HG02798 (cell line): ENCODE data around the gene IBA57.

Experiments used
- ATAC-seq: cut with Tn5 transposase; IDR thresholded peaks from one replicate; pipeline ENCODE4 v1.9.1; 2021; ENCODE audit warnings: mild to moderate bottlenecking; ENCODE audit not compliant: unreplicated experiment, poor library complexity

Gene IBA57

GRCh38 chr1:228144193-228144992 is 21.2 kb upstream of the IBA57 start:
- no peak for ATAC-seq

GRCh38 chr1:228144993-228145343 is 20.6 kb upstream of the IBA57 start:
- ATAC-seq, result no peak

GRCh38 chr1:228145463-228146416 is 19.9 kb upstream of the IBA57 start:
- ATAC-seq, result no peak

GRCh38 chr1:228146417-228147150 is 19.0 kb upstream of the IBA57 start:
- no peak for ATAC-seq

GRCh38 chr1:228147151-228147693 is 18.4 kb upstream of the IBA57 start:
- ATAC-seq, result no peak

GRCh38 chr1:228147768-228148167 is 17.8 kb upstream of the IBA57 start:
- ATAC-seq, result no peak

- no peak for ATAC-seq
These were observed 17.3 kb upstream of the IBA57 start for GRCh38 chr1:228148196-228148861.

GRCh38 chr1:228148935-228149405 is 16.6 kb upstream of the IBA57 start:
- ATAC-seq, result no peak

- no peak for ATAC-seq
These were observed 16.0 kb upstream of the IBA57 start, which contains the start of gene GJC2 for GRCh38 chr1:228149406-228150119. GJC2 (plus strand) TSS chr1:228149930; CDS start chr1:228157759, 7,829 bp downstream.

- no peak for ATAC-seq
These were observed 15.5 kb upstream of the IBA57 start for GRCh38 chr1:228150120-228150460.

- ATAC-seq, result no peak
These were observed 15.0 kb upstream of the IBA57 start for GRCh38 chr1:228150461-228151179.

- ATAC-seq, result no peak
These were observed 14.3 kb upstream of the IBA57 start for GRCh38 chr1:228151180-228151925.

- ATAC-seq, result no peak
These were observed 13.3 kb upstream of the IBA57 start for GRCh38 chr1:228152097-228152917.

- no peak for ATAC-seq
These were observed 12.7 kb upstream of the IBA57 start for GRCh38 chr1:228152918-228153258.

- ATAC-seq, result no peak
These were observed 11.5 kb upstream of the IBA57 start for GRCh38 chr1:228154021-228154669.

GRCh38 chr1:228154670-228155571 is 10.7 kb upstream of the IBA57 start:
- ATAC-seq, result no peak
